Prostate gland (tissue), 2 donors: ENCODE data around the gene TIAM2. TPM values are rescaled to one million over a fixed set of nuclear protein-coding genes. Genes with fewer than 3 reads are reported as not detected.

Experiments used
- DNase-seq: peaks from one replicate; pipeline ENCODE4 v3.0.0-alpha.2; 2019; ENCODE audit warnings: low spot score
- H3K27ac ChIP-seq, 2 donors: fragments of 200-600 bp; sonication (generic); 2 replicates each; pipeline ENCODE4 v1.5.1; 2017 to 2019
- H3K27me3 ChIP-seq: fragments of 200-600 bp; sonication (generic); replicated peaks from 2 replicates; pipeline ENCODE4 v1.5.1; 2019; ENCODE audit not compliant: insufficient read depth
- H3K36me3 ChIP-seq, 2 donors: fragments of 200-600 bp; sonication (generic); 1 replicate in 1 of 2; 2 replicates in 1 of 2; pipeline versions ENCODE4 v1.5.1 to v1.8.1; 2017 to 2019
- H3K4me1 ChIP-seq: fragments of 200-600 bp; sonication (generic); replicated peaks from 2 replicates; pipeline ENCODE4 v1.5.1; 2019
- H3K4me3 ChIP-seq, 2 donors: fragments of 200-600 bp; sonication (generic); 2 replicates each; pipeline ENCODE4 v1.5.1; 2017 to 2019
- H3K9me3 ChIP-seq: fragments of 200-600 bp; sonication (generic); 2 replicates; pipeline ENCODE4 v1.5.1; 2017
- POLR2A ChIP-seq: fragments of 450-650 bp; IDR thresholded peaks from one replicate; pipeline ENCODE4 v1.6.1; 2016; ENCODE audit warnings: antibody characterized with exemption, mild to moderate bottlenecking
- POLR2AphosphoS5 ChIP-seq: sonication (generic); formaldehyde crosslinking; IDR thresholded peaks from one replicate; pipeline ENCODE4 v1.6.1; 2017; ENCODE audit warnings: antibody characterized with exemption
- WGBS: methylation state at CpG from one replicate; pipeline ENCODE4 v1.1.5; 2018; 5-methylcytosine and 5-hydroxymethylcytosine counted together
- intact Hi-C: fragments of 100-400 bp; cut with DNase I; formaldehyde crosslinking; loops from one replicate; pipeline ENCODE4 v1.14.2; 2022
- total RNA-seq, 2 donors: library from RNA; depleted of rRNA; stranded (reverse); fragments of >200 nt; gene quantifications; one replicate each; pipeline ENCODE4 v1.1.0, GENCODE V29; 2016
- TF ChIP-seq, protein P1 (sequence below), 4 experiments: fragments of 200-600 bp in 2 of 4; fragments of 450-650 bp in 2 of 4; sonication (generic) in 2 of 4; IDR thresholded peaks; 1 replicate in 3 of 4; 2 replicates in 1 of 4; pipeline ENCODE4 v1.5.1; 2016 to 2019; ENCODE audit warnings: antibody characterized with exemption in 4 of 4, mild to moderate bottlenecking in 2 of 4, moderate library complexity in 2 of 4

TIAM2 gene
- total RNA-seq, 2 donors from 2014 or later, result 13.1 to 21.6 TPM

DNA sequence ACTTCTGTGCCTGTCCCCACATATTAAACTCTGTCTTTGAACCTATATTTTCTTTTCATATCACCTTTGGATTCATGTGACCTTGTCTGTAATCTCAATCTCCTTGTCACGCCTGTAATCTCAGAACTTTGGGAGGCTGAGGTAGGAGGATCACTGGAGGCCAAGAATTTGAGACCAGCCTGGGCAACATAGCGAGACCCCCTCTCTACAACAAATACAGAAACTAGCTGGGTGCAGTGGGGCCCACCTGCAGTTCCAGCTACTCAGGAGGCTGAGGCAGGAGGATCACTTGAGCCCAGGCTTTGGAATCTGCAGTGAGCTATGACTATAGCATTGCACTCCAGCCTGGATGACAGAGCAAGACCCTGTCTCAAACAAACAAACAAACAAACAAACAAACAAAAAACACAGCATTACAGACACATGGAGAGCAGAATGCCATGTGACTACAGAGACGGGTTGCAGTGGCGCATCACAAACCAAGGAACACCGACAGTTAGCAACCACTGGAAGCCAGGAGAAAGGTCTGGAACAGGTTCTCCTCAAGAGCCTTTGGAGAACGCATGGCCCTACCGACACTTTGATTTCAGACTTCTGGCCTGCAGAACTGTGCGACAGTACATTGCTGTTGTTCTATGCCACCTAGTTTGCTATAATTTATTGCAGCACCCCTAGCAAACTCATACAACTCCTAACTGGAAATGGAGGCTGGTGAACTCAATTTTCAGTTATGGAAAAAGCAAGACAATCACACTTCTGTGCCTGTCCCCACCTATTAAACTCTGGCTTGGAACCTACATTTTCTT, 14.6 kb upstream of the TIAM2 start:
- no peak for DNase-seq
- intact Hi-C loops, result no loop called here
- TF ChIP-seq, protein P1, sequence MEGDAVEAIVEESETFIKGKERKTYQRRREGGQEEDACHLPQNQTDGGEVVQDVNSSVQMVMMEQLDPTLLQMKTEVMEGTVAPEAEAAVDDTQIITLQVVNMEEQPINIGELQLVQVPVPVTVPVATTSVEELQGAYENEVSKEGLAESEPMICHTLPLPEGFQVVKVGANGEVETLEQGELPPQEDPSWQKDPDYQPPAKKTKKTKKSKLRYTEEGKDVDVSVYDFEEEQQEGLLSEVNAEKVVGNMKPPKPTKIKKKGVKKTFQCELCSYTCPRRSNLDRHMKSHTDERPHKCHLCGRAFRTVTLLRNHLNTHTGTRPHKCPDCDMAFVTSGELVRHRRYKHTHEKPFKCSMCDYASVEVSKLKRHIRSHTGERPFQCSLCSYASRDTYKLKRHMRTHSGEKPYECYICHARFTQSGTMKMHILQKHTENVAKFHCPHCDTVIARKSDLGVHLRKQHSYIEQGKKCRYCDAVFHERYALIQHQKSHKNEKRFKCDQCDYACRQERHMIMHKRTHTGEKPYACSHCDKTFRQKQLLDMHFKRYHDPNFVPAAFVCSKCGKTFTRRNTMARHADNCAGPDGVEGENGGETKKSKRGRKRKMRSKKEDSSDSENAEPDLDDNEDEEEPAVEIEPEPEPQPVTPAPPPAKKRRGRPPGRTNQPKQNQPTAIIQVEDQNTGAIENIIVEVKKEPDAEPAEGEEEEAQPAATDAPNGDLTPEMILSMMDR (IDR thresholded peaks at IDR 0.05), result no peak
- TF ChIP-seq POLR2A (no peak), POLR2AphosphoS5 (no peak)
- no peaks in the 10 kb centered on the region for H3K27me3 ChIP-seq
- no peaks in the 10 kb centered on the region for H3K36me3 ChIP-seq
- H3K4me1 ChIP-seq, result no peaks in the 10 kb centered on the region
- H3K27ac ChIP-seq, result peak overlapping the region in 1 of 2 donors; percentile 10
- no peak overlapping the region for H3K4me3 ChIP-seq
- 95% methylated on average over 8 of the region's 8 CpGs for WGBS
- H3K9me3 ChIP-seq, result no peaks in the 10 kb centered on the region

DNA sequence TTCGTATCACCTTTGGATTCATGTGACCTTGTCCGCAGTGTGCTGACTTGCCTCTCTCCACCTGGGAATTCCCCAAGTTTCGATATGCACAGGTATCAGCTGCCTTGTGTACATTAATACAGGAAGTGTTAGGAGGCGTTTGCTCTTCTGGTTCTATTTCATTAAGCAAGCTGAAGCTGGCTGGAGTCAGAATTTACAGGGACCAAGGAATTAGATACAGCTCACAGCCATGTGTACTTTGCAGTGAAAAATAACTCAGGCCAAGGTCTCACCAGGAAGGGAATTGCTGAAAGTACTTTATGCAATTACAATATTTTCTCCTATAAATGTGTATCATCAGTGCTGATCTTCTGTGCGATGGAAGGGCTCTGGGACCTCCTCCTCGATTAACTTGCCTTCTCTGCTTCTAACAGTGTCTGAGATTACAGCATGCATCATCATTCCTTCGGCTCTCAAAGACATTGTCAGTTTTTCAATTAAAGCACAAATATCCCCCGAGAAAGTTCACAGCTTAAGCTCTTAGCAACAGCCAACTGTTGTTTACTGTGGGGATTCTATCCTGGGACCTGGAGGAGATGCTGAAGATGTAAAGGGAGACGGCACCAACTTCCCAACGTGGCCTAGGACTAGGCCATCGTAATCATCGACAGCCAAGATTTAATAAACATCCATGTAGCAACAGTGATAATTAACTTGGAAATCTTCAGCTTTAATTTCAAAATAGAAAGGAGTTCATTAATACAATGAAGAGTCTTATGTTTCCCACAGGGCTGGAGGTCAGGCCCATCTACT, 13.8 kb upstream of the TIAM2 start:
- Histone ChIP-seq H3K27me3 (no peaks in the 10 kb centered on the region), H3K4me3 (no peak overlapping the region), H3K27ac (peak overlapping the region in 1 of 2 donors; percentile 10), H3K36me3 (no peaks in the 10 kb centered on the region), H3K9me3 (no peaks in the 10 kb centered on the region), H3K4me1 (no peaks in the 10 kb centered on the region)
- peak; percentile 31 for DNase-seq
- intact Hi-C loops, result no loop called here
- WGBS, result 54% methylated on average over 12 of the region's 12 CpGs
- TF ChIP-seq POLR2AphosphoS5 (peak; percentile 58), POLR2A (no peak)

DNA sequence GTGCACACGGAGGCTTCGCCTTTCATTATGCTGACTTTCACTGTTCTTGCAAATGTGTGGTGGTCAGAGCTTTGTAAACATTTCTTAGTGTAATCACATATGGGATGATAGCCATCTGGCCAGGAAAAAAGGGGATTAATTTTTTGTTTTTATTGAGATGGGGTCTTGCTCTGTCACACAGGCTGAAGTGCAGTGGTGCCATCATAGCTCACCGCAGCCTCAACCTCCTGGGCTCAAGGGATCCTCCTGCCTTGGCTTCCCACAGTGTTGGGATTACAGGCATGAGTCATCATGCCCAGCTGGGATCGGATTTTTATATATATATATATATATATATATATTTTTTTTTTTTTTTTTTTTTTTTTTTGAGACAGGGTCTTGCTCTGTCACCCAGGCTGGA, 11.0 kb upstream of the TIAM2 start:
- no peaks in the 10 kb centered on the region for H3K27me3 ChIP-seq
- intact Hi-C loops, result no loop called here
- no peak overlapping the region for H3K27ac ChIP-seq
- TF ChIP-seq, protein P1 (IDR thresholded peaks at IDR 0.05), result no peak
- TF ChIP-seq POLR2A (no peak), POLR2AphosphoS5 (no peak)
- no peaks in the 10 kb centered on the region for H3K4me1 ChIP-seq
- H3K4me3 ChIP-seq, result no peak overlapping the region
- no peaks in the 10 kb centered on the region for H3K9me3 ChIP-seq
- no peak for DNase-seq
- H3K36me3 ChIP-seq, result no peaks in the 10 kb centered on the region
- WGBS, result 84% methylated on average over 4 of the region's 4 CpGs

DNA sequence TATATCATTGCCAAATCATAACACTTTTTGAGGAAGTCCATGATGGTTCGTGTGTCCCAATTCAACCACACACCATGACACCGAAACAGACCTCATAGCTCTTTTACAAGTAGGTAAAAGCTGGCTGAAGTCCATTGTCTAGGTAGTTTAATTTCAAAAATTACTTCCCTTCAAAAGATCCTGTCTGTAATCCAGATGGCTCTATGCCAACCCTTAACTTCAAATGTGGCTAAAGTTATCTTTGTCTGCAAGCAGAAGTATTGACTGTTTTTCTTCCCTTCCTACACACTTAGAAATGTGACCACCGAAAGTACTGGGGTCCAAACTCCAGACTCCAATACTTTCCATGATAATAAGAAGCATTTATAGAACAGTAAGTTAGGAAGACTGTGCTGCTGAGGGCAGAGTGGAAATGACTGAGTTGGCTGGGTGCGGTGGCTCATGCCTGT, 8.3 kb upstream of the TIAM2 start:
- Histone ChIP-seq H3K4me3 (no peak overlapping the region), H3K9me3 (no peaks in the 10 kb centered on the region), H3K27ac (no peak overlapping the region), H3K4me1 (no peaks in the 10 kb centered on the region), H3K27me3 (no peaks in the 10 kb centered on the region), H3K36me3 (no peaks in the 10 kb centered on the region)
- no peak for DNase-seq
- TF ChIP-seq, protein P1 (IDR thresholded peaks at IDR 0.05), result no peak
- TF ChIP-seq POLR2AphosphoS5, result no peak
- TF ChIP-seq POLR2A, result no peak
- 57% methylated on average over 4 of the region's 4 CpGs for WGBS
- intact Hi-C loops, result no loop called here

DNA sequence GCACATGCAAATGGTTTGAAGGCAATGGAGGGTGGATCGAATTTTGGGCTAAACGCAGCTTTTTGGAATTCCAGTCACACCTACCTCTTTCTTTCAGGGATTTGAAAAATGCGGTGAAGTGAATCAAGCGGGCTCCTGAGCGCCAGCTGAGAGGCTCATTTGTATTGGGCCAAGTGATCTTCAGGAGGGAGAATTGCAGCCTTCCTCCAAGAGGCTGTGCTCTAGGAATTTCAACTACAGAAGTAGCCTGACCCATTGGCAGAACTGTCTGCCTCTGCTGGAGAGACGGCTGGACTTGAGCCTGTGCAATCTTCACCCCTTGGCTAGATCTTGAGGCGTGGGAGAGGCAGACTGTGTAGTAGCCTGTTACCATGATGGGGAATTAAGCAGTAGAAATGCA, 5.7 kb upstream of the TIAM2 start:
- Histone ChIP-seq H3K4me1 (no peaks in the 10 kb centered on the region), H3K9me3 (no peaks in the 10 kb centered on the region), H3K27me3 (no peaks in the 10 kb centered on the region), H3K4me3 (no peak overlapping the region), H3K36me3 (no peaks in the 10 kb centered on the region), H3K27ac (no peak overlapping the region)
- 87% methylated on average over 7 of the region's 7 CpGs for WGBS
- TF ChIP-seq, protein P1 (IDR thresholded peaks at IDR 0.05), result no peak
- TF ChIP-seq POLR2AphosphoS5, result no peak
- no peak for DNase-seq
- intact Hi-C loops, result no loop called here
